GM20431 (cell line): Measurements from ENCODE around the gene IRS1.

Experiments used
- in situ Hi-C: fragments of 300-500 bp; cut with MseI, MboI; formaldehyde crosslinking; loops from one replicate; pipeline ENCODE4 v1.15.0; 2020; ENCODE audit warnings: low sequenced_read_pairs; ENCODE audit not compliant: unreplicated experiment

The IRS1 gene

DNA sequence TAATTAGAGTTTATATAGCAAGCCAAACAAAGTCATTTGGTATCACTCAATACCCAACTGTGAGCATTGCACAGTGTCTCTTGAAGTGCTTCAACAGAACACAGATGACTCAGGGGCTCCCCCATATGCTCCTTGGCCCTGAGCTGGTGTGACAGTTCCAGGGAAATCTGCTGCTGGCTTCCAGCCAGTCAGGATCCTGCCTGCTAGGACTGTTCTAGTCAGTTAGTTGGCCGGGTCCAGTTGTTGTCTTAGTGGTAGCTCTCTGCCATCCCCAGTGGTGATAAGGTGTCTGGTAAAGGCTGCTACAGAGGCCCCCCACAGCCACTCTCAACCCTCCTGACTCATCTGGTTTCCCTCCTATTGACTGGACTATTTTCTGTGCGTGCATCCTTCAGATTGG, 100.3 kb downstream of the IRS1 start:
- in situ Hi-C loops, result no loop called here

DNA sequence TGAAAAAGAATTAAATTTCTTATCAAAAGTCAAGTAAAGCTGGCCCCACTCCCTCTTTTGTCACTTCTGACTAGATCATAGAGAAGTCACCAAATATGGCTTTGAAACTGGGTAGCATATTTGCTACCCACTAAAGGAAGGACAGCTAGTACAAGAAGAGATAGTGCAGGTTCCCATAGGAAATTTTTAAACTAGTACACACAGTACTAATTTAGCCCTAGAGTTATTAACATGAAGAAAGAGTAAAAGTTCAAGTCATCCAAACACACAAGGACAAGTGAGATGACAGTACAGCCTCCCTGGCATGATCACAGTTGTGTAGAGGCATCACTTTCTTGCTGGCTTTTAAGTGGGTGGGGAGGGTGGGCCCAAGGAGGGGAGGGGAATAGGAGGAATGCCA, 100.9 kb downstream of the IRS1 start:
- in situ Hi-C loops, result no loop called here

DNA sequence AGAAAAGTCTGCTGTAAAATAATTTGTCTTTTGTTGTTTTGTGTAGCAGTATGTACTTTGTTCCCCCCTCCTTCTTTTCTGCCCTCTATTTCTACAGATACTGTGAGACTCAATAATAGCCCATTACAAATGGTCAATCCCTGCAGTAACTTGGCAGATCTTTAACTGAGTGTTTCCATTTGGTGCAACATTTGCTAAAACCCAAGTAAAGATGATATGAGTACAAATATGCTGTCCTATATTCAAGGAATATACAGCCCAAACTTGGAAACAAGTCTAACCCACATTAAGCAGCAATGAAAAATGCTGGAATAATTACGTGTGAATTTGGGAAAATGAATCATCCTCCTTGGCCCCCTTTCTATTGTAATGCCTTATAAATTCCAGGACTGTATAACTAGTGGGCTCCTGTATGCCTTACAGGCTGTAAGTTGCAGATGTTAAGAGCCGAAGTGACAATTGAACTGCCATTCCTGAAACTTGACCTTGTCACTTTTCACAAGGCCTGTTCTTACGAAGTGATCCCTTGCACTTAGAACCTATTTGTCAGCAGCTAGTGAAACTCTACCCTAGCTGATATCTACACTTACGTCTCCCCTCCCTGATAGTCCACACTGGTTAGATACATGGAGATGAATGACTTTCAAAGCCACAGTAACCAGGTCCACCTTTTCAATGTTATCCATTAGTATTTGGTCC, 104.9 kb downstream of the IRS1 start:
- in situ Hi-C loops, result no loop called here

DNA sequence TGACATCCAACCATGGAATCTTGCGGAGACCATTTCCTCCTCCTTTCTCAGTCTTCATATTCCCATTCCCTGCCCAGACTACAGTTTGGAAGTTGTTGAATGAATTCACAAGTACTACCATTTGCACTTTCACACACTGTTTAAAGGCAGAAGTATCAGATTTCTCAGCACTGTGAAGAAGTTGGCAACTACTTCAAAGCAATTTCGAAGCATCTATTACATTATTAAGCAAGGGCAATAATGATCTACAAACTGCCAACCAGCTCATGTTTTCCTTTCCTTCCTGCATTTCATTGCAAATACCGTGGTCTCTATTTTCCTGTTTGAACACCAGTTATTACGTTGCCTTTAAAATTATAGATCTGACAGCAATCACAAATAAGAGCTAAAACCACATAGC, 105.5 kb downstream of the IRS1 start:
- in situ Hi-C loops, result no loop called here

DNA sequence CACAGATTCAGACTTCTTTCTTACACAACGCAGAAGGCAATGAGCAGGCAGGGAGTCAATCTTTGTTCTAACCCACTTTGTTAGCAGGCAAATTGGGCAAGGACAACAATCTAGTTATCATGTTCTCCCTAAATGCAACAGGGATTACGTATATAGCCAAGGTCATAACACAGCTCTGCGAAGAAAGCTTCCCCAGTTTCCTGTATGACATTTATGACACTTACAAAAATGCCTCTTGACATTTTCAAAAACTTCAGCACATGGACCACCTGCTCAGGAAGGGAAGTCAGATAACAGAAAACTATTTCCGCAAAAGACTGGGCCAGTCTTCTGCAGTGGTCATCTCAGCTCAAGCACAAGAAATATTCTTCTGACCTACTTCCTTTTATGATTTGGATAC, 106.1 kb downstream of the IRS1 start:
- in situ Hi-C loops, result no loop called here

DNA sequence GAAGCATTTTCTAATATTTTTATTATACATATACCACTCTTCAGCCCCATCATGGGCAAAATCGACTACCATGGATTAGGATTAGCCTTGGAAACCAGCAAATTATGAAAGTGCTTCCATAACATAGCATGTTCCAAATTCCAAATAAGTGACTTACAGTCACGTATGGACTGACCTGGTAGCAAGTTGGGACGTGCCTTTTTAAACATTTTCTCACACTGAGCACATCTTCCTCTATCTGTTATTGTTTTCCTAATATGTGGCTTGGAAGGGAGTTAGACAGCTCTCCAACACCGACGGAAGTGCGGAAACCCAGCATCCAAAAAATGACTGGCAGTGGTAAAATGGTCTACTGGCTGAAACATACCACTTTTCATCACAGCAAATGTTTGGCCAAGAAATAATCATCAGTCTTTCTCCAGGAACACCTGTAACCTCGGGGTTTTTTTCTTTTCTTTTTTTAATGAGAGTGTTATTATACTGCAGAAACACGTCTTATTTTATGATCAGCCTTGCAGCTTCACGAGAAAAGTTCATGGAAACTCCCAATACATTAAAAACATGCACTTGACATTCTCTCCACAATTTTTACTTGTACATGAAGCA, 107.0 kb downstream of the IRS1 start:
- in situ Hi-C loops, result no loop called here

DNA sequence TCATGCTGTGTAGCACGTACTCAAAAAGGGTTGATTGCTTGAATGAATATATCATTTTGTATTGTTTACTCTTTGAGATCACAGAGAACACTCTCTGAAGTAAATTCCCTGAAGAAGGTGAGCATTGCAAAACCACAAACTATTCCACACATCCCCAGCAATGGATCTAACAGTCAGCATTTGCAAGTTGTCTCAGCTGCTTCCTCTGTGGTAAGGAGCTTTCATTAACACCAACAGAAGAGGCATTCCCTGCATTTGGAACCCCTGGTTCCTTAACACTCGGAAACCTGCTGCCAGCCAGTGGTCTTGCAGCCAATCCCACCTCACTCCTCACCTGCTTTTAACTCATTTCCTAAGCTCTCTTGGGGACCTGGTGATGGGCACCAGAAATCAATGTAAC, 108.4 kb downstream of the IRS1 start:
- in situ Hi-C loops, result no loop called here

DNA sequence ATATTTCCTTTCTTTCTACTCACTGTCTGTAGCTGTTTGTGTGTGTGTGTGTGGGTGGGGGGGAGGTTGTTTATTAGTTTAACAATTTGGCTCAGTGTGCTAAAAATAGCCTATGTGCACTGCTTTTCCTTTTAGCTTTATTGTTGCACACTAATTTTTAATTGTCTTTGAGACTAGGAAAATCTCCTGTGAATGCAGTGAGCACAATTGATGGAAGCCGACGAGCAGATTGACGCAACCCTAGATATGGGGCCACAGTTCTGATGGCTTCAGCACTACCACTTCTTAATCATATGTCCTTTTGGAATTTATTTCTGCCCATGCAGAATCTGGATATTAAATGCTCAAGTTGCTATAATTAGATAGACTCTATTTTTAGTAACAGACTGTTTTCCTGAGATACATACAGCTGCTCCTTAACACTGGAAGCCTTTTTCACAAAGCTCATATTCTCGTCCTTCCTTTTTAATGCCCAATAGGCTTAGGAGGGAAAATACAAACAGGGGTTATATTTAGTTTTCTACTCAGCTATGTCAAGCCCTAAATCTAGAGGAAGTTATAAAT, 109.1 kb downstream of the IRS1 start:
- in situ Hi-C loops, result no loop called here

DNA sequence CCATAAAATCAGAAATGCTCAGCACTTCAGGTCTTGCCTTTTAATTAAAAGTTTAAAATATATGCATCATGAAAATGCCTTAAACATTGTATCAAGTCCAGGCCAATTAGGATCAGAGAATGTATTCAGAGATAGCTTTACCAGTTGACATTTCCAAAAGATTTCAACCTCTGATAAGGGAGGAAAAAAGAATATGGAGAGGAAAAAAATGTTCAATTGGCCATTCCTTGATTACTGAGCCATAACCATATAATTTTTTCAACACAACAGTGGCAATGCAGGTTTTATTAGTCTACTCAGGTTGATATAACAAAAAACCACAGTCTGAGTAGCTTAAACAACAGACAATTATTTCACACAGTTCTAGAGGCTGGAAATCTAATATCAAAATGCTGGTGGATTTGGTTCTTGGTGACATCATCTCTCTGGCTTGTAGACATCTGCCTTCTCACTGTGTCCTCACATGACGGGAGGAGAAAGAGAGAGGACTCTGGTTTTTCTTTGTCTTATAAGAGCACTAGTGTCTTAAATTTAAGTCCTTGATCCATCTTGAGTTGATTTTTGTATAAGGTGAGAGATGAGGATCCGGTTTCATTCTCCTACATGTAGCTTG, 111.9 kb downstream of the IRS1 start:
- in situ Hi-C loops, result no loop called here

DNA sequence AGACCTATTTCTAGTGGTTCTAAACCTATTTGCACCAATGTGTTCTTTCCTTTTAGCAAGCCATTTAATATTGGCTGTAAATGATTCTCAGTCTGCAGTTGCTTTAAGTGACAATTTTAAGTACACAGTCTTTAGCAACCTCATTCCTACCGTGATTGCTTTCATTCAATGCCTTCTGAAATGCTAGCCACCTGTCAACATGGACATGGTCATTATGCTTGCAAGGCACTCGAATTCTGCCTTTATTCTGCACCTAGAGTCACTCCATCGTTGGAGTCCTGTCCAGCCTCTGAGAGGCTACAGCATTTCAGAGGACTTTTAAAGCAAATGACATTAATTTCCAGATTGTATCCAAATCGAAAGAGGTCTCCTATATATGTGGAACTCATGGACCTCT, 115.1 kb downstream of the IRS1 start:
- in situ Hi-C loops, result no loop called here

DNA sequence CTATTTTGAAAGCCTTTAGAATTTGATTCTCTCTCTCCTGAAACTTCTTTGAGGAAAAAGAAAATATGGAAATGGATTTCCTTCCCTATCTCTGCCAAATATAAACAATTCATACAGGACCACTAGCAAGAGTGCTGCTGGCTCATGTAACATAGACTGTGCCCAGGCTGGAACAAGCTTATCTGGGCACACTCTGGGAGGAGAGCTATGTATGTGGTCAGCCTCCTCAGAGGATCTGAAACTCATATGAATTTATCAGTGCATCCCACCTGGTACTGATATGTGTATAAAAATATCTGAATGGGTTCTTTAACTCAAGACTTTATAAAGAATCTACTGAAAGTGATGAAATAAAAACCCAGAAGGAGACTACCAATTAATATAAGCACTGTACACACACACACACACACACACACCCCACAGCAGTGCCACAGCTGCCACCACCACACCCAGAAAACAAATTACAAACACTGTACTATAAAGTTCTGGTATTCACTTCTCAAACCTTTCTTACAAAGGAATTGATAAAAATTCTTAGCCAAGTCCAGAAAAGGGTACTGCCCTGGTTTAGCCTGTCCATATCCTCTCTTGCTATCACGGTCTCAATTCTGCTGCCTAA, 115.6 kb downstream of the IRS1 start:
- in situ Hi-C loops, result no loop called here

DNA sequence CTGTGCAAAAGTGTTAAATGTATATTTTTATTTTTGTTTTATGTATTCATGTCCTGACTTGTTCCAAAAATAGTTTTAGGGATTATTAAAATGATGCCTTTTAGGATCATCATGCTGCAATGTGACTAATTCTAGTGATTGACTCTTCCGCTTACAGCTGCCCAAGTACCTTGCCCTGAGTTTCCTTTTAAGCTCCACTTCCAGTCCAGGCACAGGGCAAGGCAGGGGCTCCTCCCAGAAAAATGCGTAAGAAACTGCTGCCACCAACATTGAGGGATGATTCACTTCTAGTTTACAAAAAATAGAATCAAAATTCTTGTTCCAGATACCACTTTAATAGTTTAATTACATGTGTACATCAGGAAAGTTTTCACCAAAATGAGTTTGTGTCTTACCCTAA, 116.4 kb downstream of the IRS1 start:
- in situ Hi-C loops, result no loop called here
